A172 (cell line): ENCODE measurements around the gene INPP5D. TPM values are rescaled to one million over a fixed set of nuclear protein-coding genes. Genes with fewer than 3 reads are reported as not detected.

Experiments
- DNase-seq: peaks from one replicate; pipeline ENCODE4 v3.0.0-alpha.2; 2015; ENCODE audit warnings: low spot score
- total RNA-seq: library from RNA; depleted of rRNA; stranded (reverse); fragments of >200 nt; shearing (Covaris generic); gene quantifications from 2 replicates; pipeline ENCODE4 v1.2.3, GENCODE V29; 2014

The INPP5D gene
- total RNA-seq, 1 experiment from 2014 or later: 0.84 TPM

DNA sequence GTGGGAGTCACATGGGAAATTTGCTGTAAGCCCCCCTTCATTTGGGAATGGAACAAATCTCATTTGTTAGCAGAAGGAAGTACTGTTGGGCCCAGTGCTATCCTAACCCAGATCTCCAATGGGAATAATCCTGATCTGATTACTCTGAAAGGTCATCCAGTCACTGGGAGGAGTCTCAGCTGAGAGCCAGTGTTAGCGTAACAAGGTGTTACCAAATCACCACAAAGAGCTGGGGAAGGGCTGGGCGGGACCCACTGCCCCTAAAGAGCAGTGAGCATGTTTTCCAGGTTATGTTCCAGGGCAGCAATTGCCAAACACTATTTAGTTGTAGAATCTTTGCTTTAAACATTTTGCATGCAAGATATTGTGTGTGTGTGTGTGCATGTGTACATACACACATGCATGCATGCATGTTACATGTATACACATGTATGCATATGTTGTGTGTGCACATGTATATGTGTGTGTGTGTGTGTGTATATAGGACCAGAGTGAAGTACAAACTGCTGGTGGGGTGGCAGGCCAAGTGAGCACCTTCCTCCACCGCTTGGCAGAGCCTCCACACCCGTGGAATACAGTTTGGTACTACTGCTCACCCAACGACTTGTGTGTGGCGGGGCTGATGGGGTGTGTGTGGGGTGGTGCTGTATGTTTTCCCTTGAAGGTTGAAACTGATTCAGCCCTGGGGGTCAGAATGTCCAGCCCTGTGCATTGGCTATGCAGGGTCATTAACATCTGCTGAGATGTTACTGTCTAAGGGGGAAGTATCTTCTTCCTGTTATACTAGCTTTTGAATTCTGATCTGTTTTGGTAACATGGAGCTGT, 15.2 kb downstream of the INPP5D start:
- no peak for DNase-seq

DNA sequence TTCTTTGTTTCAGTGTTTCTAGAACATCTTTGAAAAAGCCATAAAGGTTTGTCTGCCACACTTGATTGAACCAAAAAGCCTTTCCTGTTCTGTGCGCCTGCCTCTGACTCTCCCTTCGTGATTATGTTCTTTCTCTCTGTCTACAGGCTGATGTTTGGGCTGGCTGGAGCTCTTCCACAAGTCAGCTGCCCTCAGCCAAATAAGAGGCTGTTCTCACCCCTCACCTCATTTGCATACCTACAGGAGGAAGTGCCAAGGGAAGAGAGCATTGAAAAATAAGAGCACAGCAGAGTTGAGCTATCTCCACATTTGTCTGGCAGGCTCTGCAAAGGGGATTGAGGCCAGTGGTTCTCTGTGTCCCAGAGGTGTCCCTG, 15.8 kb downstream of the INPP5D start:
- DNase-seq: no peak

DNA sequence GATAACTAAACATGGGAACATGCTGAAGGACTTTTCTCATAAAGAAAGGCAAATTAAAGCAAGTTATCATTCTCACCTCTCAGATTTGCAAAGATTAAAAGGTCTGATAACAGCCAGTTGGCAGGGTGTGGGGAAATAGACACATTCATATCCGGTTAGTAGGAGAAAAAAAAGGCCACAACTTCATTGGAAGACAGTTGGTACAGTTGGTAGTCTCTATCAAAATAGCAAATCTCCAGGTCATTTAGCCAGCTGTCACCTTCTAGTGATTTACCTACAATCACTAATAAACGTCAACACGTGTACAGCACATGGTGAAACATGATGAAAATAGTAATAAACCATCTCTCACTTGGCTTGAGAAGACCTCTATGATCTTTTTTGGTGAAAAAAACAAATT, 16.6 kb downstream of the INPP5D start:
- peak; percentile 18 for DNase-seq

DNA sequence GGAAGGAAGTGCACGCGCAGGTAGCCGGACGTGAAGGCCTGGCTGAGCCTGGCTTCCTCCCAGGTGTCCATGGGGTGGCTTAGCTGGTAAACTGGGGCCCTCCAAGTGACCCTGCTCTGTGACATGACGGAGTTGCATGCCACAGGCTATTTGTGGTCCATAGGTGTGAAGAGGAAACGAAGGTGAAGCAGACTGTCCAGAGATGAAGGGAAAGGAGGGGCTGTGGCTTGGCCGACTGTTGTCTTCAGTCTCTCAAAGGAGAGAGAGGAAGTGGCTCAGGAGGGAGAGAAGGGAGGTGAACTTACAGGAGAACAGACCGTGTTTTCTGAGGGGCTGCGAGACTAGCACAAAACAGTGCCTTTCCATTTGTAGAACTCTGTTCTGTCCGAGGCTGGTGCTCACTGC, 19.3 kb downstream of the INPP5D start:
- no peak for DNase-seq

DNA sequence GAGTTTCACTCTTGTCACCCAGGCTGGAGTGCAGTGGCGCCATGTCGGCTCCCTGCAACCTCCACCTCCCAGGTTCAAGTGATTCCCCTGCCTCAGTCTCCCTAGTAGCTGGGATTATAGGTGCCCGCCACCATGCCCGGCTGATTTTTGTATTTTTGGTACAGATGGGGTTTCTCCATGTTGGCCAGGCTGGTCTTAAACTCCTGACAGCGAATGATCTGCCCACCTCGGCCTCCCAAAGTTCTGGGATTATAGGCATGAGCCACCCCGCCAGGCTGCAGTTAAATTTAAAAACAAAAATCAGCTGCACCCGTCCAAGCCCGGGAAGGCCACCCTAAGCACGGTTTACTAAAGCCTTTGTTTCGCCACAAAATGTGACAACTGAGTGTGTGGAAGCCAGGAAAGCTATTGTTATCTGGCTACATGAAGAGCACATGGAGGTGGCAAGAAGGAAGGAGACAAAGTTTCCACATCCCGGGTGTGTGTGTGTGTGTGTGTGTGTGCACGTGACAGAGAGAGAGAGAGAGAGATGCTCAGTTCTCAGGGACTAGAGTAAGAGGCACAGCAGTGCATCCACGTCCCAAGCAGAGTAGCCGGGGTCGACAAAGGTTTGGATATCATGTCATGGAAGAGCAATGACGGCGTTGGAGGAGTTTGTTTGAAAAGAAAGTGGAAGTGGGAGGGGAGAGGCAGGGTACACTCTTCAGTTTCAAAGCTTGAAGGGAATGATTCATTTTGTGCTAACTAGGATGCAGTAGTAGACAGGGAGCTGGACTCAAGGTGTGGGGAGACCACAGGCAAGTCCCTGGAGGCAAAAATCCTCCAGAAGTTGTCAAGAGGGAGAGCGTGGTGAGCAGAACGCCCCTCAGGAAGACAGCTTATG, 20.1 kb downstream of the INPP5D start:
- DNase-seq: no peak

DNA sequence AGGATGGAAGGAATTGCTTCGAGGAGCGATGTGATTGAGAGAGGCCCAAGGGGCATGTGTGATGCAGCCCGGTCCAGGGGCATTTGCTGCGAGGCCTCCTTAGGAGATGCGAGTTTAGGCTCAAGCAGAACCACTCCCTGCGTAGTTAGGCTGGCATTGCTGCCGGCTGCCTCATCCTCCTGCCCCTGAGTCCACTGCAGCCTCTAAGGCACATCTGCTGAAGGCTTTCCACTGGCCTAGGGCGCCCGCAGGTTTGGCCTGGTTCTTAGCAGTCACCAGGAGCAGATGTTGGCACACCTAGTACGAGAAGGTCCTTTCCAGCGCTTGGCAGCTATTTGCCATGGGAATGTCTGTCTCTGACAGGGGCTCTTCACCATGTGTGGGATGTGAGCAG, 20.7 kb downstream of the INPP5D start:
- no peak for DNase-seq

DNA sequence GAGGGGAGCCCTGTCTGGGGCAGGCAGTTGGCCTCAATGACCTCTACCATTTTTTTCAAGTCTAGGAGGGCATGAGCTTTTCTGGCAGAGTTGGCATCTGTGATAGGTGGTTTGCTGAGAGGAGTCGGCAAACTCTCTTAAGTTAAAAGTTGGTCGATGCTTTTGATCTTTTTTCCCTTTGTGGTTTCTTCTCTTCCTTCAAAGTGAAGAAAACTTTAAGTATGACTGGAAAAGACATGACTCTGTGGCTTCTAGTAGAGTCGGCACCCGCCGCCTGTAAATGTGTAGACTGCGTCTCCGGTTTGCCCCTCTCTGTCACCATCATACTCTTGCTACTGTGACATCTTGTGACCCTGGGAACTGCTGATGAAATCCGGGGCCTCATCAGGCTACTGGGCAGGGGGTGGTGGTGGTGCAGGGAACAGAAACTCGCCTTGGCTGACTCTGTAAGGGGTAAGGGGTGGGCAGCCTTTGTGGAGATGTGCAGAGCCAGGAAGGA, 21.1 kb downstream of the INPP5D start:
- no peak for DNase-seq

DNA sequence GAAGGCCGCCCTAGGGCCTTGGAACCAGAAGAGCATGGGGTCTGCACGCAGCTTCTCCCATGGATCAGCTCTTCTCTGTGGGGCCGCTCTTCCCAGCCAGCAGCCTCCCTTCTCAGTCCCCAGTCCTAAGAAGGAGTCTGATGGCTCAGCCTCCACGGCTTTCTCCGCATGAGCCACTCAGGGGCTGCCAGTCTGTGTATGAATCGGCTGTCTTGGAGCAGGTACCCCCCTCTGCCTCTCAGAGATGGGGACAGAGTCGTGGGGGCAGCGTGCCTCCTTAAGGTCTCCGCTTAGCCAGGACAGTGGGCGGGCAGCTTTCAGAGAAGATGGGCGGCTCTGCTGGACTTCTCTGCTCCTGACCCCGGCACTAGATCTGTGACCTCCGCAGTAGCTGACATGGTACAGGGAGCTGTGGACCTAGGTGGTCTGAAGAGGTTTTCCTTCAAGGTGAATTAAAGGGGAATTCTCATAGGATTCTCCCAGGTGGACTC, 21.6 kb downstream of the INPP5D start:
- no peak for DNase-seq

DNA sequence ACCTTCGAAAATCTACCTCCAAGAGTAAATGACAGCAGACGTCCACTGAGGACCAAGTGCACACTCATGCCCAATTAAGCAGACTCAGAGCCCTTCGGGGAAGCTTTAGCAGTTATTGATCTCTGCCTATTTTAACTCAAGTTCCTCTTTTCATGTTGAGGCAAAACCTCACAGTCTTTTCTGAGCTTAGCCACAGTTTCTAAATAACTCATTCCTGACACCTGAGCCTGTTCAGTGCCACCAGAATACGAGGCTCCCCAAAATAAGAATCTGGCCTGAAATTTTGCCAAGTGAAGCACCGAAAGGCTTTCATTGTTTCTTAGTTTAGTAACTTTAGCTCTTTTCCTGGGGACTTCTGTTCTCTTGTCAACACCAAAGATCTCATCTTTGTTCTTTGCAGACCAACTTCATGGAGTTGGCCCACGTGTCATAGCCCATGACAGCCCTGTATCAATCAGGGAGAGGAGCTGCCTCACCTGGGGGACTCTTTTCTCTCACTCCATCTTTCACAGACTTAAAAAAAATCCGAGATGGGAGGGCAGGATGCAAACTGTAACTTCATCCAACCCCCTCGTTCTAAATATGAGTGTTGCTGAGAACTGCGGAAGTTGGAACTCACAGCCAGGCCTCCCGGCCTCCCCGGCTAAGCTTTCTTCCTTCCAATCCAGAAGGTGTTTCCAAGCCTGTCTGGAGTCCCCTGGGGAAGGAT, 22.2 kb downstream of the INPP5D start:
- DNase-seq: no peak

DNA sequence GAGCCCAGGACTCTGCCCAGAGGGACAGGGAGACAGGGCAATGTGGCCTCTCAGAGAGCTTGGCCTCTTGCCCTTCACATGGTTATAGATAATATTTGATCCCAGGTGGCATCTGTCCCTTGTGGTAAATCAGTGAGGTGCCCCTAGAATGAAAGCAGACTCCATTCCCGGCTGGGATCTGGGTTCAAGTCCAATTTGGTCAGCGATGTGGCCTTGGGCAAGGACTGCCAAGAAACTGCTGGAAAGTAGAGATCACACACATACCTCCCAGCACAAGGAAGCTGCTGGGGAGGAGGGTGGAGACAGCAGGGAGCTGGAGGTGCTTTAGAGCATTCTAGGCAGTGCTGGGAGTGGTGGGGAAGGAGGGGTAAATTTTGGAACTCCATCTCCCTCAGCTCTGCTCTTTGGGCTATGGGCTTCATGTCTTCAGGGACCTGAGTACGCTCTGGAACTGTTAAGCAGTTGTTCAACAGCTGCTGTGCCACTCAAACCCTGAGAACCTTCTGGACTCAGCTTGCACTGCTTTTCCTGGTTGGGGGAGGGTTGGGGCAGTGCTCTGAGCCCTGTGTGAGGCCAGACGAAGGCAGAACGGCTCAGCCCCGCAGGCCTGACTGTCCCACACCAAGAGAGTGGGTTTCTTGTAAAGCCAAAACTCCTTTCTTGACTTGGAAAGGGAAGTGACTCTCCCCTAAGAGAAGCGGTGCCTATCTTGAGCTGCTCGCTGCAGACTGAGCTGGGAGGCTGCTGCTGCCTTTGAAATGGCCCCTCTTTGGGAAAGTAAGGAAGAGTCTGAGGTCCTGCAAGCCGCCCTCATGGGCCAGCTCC, 23.0 kb downstream of the INPP5D start:
- no peak for DNase-seq

DNA sequence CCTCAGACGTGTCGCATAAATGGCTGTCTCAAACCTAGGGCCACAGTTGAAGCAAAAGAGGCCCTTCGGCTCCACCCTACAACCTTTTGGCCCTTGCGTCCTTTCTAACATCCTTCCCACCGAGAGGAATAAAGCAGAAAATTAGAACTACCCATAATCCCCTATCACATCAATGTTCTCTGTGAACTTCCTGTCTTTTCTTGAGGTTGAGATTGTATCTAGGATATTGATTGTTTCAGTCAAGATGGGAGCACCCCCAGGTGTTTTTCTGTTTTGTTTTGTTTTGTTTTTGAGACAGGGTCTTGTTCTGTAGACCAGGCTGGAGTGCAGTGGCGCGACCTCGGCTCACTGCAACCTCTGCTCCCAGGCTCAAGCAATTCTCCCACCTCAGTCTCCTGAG, 23.6 kb downstream of the INPP5D start:
- DNase-seq: no peak

DNA sequence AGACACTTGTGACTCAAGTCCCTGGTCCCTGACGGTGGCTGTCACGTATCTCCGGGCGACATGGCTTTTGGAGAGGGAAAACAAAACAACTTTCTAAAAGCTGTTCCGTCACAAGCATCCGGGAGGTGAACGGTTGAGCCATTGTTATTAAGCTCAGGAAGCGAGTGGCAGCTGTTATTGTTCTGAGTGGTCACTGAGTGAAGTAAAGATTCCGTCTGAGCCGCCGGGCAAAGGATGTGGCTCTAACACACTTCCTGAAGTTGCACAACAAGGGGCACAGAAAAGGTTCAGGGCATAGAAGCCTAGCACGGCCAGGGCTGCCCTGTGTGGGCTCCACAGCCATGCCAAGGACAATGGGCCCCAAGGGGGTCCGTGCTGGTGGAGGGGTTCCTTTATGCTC, 24.3 kb downstream of the INPP5D start:
- DNase-seq: no peak

DNA sequence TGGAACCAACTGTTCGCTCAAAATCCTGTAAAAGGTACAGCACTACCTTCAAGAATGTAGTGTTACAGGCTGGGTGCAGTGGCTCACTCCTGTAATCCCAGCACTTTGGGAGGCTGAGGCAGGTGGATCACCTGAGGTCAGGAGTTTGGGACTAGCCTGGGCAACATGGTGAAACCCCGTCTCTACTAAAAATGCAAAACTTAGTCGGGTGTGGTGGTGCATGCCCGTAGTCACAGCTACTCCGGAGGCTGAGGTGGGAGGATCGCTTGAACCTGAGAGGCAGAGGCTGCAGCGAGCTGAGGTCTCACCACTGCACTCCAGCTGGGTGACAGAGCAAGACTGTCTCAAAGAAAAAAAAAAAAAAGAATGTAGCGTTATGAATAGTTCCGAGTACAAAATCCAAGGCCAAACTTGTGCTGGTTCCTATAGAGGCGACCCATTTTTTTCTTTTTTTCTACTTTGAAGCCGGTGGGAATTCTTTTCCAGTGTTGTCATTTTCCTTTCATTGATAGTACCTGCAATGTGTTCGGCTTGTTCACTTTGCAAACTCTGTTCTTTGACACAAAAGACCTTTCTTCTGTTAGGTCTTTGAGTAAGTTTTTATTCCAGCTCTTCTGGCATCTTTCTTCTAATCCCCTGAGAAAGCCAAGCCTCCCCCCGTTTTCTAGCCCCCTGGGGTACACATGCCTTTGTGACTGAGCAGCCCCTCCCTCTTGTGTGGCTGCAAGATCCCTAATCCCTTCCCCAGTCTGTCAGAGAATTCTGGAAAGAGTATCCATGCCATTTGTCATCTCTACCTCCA, 25.1 kb downstream of the INPP5D start:
- DNase-seq: no peak

DNA sequence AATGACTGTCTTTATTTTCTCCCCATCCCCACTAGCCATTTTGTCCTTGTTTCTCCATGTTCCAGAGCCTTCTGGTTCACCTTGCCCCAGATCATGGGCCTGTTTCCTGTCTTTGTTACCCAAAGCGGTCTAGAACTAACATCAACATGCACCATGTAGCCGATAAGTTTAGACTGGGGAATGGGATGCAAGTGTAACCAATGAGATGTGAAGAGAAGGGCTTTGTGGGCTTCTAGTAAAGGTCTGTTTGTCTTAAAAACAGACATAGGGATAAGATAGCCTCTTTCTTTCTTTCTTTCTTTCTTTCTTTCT, 25.7 kb downstream of the INPP5D start:
- DNase-seq: no peak

DNA sequence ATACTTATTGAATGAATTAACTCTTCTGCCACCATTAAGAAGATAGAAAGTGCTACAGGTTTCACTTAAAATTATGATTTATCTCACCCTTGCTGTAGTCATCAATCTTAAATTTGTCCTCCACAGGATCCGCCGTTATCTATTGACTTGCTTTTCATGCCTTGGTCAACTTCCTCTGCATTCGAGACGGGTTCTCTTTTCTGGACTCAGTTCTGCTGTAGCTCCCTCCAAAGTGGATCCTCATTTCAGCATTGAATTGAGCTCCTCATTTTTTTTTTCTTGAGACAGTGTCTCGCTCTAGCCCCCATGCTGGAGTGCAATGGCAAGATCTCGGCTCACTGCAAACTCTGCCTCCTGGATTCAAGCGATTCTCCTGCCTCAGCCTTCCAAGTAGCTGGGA, 27.6 kb downstream of the INPP5D start:
- no peak for DNase-seq

DNA sequence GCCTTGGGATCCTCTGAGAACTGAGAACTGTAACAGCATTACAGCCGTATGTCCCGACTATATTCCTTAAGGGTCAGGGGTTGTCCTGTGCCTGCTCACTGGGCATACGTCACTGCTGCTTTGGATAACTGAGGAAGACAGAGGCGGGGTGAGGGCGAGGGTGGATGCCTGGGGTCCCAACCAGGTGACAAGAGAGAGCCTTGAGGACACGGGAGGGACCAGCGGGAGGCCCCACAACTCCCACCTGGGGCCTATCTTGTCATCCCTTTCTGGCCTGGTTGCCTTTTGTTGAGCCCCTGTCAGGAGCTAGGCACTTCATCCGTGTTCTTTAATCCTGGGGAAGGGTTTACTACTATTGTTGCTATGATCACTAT, 28.8 kb downstream of the INPP5D start:
- DNase-seq: no peak

DNA sequence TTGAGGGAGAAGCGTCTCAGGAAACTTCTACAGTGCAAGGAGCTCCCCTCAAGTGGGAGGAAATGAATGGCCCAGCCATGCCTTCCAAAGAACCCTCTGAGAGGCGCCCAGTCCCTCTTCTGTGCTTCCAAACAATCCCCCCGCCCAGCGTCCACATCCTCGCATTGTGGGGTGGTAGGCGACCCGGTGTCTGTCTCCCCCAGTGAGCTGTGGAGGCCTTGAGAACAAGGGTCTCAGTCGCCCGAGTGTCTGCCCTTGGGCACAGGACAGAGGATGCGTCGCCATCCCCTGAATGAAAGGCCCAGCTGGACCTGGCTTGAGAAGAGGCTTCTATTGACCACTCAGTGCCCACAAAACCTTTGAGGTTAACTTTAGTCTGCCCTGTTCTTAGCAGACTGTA, 29.7 kb downstream of the INPP5D start:
- no peak for DNase-seq

DNA sequence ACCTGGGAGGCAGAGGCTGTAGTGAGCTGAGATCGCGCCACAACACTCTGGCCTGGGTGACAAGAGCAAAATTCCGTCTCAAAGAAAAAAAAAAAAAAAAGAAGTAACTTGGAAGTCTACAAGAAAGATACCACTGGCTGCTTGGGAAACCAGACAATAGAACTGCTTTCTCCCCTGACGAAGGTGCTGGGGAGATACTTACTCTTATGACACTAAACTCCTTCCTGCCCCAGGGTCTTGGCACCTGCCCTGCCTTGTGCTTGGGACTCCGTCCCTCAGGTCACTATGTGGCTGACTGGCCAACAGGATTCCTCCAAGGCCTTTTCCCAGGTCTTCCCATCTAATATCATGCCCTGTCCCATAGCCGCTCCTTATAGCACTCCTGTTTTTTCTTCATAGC, 30.7 kb downstream of the INPP5D start:
- no peak for DNase-seq

DNA sequence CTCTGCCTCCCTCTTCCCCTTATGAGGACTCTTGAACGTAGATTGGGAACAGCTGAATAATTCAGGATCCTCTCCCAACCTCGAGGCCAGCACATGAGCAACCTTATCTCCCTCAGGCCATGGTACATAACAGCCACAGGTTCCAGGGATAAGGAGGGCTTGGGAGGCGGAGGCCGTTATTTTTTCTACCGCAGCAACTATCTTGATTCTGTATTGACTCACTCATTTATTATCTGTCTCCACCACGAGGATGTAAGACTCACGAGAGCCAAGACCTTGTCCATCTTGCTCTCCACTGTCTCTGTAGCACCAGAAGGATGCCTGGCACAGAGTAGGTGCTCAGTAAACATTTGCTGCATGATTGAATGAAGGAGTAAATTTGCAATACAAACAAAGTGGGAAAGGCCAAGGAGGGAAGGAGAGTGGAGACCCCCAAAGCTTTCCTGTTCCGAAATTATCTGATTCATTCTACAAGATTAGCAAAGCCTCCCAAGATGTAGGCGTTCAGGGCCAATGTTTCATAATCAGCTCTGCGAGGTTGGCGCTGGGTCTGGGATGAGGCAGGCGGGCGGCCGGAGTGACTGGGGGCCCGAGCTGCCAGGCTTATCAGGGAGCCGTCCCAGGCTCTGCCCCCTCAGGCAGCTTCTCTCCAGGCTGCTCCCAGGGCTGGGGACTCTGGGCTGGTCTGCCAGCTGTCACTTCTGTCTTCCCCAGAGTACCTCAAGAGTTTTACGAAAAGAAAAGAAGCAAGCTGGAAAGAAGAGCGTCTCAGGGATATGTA, 31.6 kb downstream of the INPP5D start:
- DNase-seq: no peak
